IMR-90 (cell line): Measurements from ENCODE around the gene SLC3A2. TPM values are rescaled to one million over a fixed set of nuclear protein-coding genes. Genes with fewer than 3 reads are reported as not detected.

Experiments used
- ATAC-seq: fragments of 200-7000 bp; cut with Tn5 transposase; 2 replicates; pipeline ENCODE4 v1.9.1; 2020; ENCODE audit warnings: low read depth, mild to moderate bottlenecking, moderate library complexity
- BruUV-seq: library from RNA; stranded (reverse); fragments of 400-500 nt; replicated peaks from 2 replicates; lab custom pipeline; 2021; lab: Mats Ljungman, UMichigan
- CTCF ChIA-PET: fragments of 300-600 bp; formaldehyde crosslinking; extraction: SDS; loops from one replicate; lab custom pipeline; 2021; ENCODE audit warnings: antibody characterized with exemption; lab: Yijun Ruan, JAX
- POLR2A ChIA-PET: fragments of 300-600 bp; sonication (Branson Sonifier 250); formaldehyde crosslinking; loops from one replicate; lab custom pipeline; 2022; ENCODE audit warnings: antibody characterized with exemption; ENCODE audit not compliant: unreplicated experiment; lab: Charles Lee
- DNase-seq: peaks from one replicate; pipeline ENCODE4 v3.0.0; 2013
- H2AFZ ChIP-seq: replicated peaks from 2 replicates; pipeline ENCODE3; 2013; ENCODE audit warnings: low read length, mild to moderate bottlenecking; ENCODE audit not compliant: poor library complexity
- H2AK5ac ChIP-seq: 2 replicates; pipeline ENCODE4 v1.6.1; 2013; ENCODE audit warnings: low read depth, low read length, inconsistent platforms
- H2AK9ac ChIP-seq: replicated peaks from 2 replicates; pipeline ENCODE3; 2013; ENCODE audit warnings: mild to moderate bottlenecking, low read depth, low read length, moderate library complexity; ENCODE audit not compliant: poor library complexity
- H2BK120ac ChIP-seq: 2 replicates; pipeline ENCODE4 v1.6.1; 2013; ENCODE audit warnings: low read depth, low read length, inconsistent platforms
- H2BK15ac ChIP-seq: 3 replicates; pipeline ENCODE4 v1.6.1; 2013; ENCODE audit warnings: low read depth, low read length, inconsistent platforms
- H2BK20ac ChIP-seq: 2 replicates; pipeline ENCODE4 v1.6.1; 2013; ENCODE audit warnings: low read depth, mild to moderate bottlenecking, inconsistent platforms, low read length, moderate library complexity
- H2BK5ac ChIP-seq: 2 replicates; pipeline ENCODE4 v1.6.1; 2013; ENCODE audit warnings: mild to moderate bottlenecking, low read depth, low read length, inconsistent platforms; ENCODE audit not compliant: poor library complexity, severe bottlenecking
- H3K14ac ChIP-seq: replicated peaks from 2 replicates; pipeline ENCODE4 v1.6.1; 2013; ENCODE audit warnings: low read depth, low read length, inconsistent platforms
- H3K18ac ChIP-seq: 2 replicates; pipeline ENCODE4 v1.6.1; 2013; ENCODE audit warnings: low read depth, low read length, control low read depth
- H3K23ac ChIP-seq: 2 replicates; pipeline ENCODE4 v1.6.1; 2013; ENCODE audit warnings: low read depth, low read length, inconsistent platforms
- H3K27ac ChIP-seq: 2 replicates; pipeline ENCODE4 v1.5.1; 2013; ENCODE audit warnings: mild to moderate bottlenecking, control low read depth, low read length; ENCODE audit not compliant: insufficient read depth
- H3K27me3 ChIP-seq: 2 replicates; pipeline ENCODE4 v1.6.1; 2013; ENCODE audit warnings: low read length; ENCODE audit not compliant: control insufficient read depth, insufficient read depth
- H3K36me3 ChIP-seq: 2 replicates; pipeline ENCODE4 v1.6.1; 2013; ENCODE audit warnings: low read length, mixed read lengths; ENCODE audit not compliant: control insufficient read depth, insufficient read depth
- H3K4ac ChIP-seq: 2 replicates; pipeline ENCODE4 v1.6.1; 2013; ENCODE audit warnings: low read depth, low read length, inconsistent platforms
- H3K4me1 ChIP-seq: 2 replicates; pipeline ENCODE4 v1.6.1; 2013; ENCODE audit warnings: low read length, mixed read lengths; ENCODE audit not compliant: control insufficient read depth, insufficient read depth
- H3K4me2 ChIP-seq: 2 replicates; pipeline ENCODE4 v1.6.1; 2013; ENCODE audit warnings: low read depth, mild to moderate bottlenecking, control low read depth, low read length, moderate library complexity
- H3K4me3 ChIP-seq: 2 replicates; pipeline ENCODE4 v1.5.1; 2013; ENCODE audit warnings: low read depth, mild to moderate bottlenecking, control low read depth, low read length, moderate library complexity; ENCODE audit not compliant: insufficient read depth
- H3K56ac ChIP-seq: 2 replicates; pipeline ENCODE4 v1.6.1; 2013; ENCODE audit warnings: low read length, inconsistent platforms; ENCODE audit not compliant: insufficient read depth; ENCODE audit errors: extremely low read depth
- H3K79me1 ChIP-seq, 2 experiments: 2 replicates each; pipeline ENCODE4 v1.6.1; 2013; ENCODE audit warnings: low read length in 2 of 2, inconsistent platforms in 1 of 2, low read depth in 1 of 2
- H3K9ac ChIP-seq: 2 replicates; pipeline ENCODE4 v1.6.1; 2013; ENCODE audit warnings: low read depth, low read length, control low read depth
- H3K9me1 ChIP-seq: 2 replicates; pipeline ENCODE4 v1.6.1; 2013; ENCODE audit warnings: low read length, inconsistent platforms; ENCODE audit not compliant: insufficient read depth
- H3K9me3 ChIP-seq: 2 replicates; pipeline ENCODE4 v1.6.1; 2013; ENCODE audit warnings: low read length; ENCODE audit not compliant: control insufficient read depth, insufficient read depth
- H4K20me1 ChIP-seq: 2 replicates; pipeline ENCODE4 v1.6.1; 2013; ENCODE audit warnings: low read length, inconsistent platforms; ENCODE audit not compliant: insufficient read depth
- H4K5ac ChIP-seq: 2 replicates; pipeline ENCODE4 v1.6.1; 2013; ENCODE audit warnings: mild to moderate bottlenecking, low read depth, low read length, control low read depth
- H4K8ac ChIP-seq, 2 experiments: 2 replicates each; pipeline ENCODE4 v1.6.1; 2013; ENCODE audit warnings: low read depth in 2 of 2, low read length in 2 of 2, control low read depth in 1 of 2, inconsistent platforms in 1 of 2
- H4K91ac ChIP-seq: 2 replicates; pipeline ENCODE4 v1.6.1; 2013; ENCODE audit warnings: low read depth, low read length, inconsistent platforms; ENCODE audit not compliant: insufficient read depth
- MXI1 ChIP-seq: IDR thresholded peaks from 2 replicates; pipeline ENCODE4 v1.6.1; 2012; ENCODE audit warnings: low read depth, mild to moderate bottlenecking, low read length, moderate library complexity, borderline replicate concordance
- WGBS, 2 experiments: methylation state at CpG; one replicate each; pipeline versions ENCODE4 v1.1.5 to v1.1.7; 2013; ENCODE audit warnings: missing lambda C conversion rate in 2 of 2; ENCODE audit not compliant: insufficient read length in 1 of 2; ENCODE audit errors: extremely low coverage in 2 of 2; 5-methylcytosine and 5-hydroxymethylcytosine counted together
- dilution Hi-C: fragments of 300-500 bp; cut with HindIII; formaldehyde crosslinking; loops from one replicate; pipeline ENCODE4 v1.14.3; 2018; ENCODE audit warnings: low sequenced_read_pairs; ENCODE audit not compliant: unreplicated experiment
- in situ Hi-C: fragments of 300-500 bp; cut with MboI; formaldehyde crosslinking; loops from 3 replicates; pipeline ENCODE4 v1.14.3; 2019; ENCODE audit warnings: low sequenced_read_pairs, inconsistent platforms, mixed read lengths
- intact Hi-C: fragments of 100-400 bp; cut with micrococcal nuclease; formaldehyde crosslinking; loops from 2 replicates; pipeline ENCODE4 v1.10.0; 2022
- polyA plus RNA-seq, 3 experiments: library from polyadenylated mRNA; depleted of rRNA; stranded (reverse); fragments of >200 nt; gene quantifications; 2 replicates each; pipeline ENCODE4 v1.2.3, GENCODE V29; 2012; ENCODE audit warnings: low replicate concordance in 1 of 3
- total RNA-seq: library from RNA; depleted of rRNA; stranded (reverse); fragments of >200 nt; gene quantifications from 2 replicates; pipeline ENCODE4 v1.2.3, GENCODE V29; 2012

Gene SLC3A2
- total and polyA plus RNA-seq, 2 of the 4 experiments (the other 2 are of a cell fraction), result 140 to 239 TPM

DNA sequence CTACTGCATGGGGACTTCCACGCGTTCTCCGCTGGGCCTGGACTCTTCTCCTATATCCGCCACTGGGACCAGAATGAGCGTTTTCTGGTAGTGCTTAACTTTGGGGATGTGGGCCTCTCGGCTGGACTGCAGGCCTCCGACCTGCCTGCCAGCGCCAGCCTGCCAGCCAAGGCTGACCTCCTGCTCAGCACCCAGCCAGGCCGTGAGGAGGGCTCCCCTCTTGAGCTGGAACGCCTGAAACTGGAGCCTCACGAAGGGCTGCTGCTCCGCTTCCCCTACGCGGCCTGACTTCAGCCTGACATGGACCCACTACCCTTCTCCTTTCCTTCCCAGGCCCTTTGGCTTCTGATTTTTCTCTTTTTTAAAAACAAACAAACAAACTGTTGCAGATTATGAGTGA lies 7.7 kb downstream of the SLC3A2 start:
- Histone ChIP-seq H2AK9ac (no peak overlapping the region), H3K4me3 (no peak overlapping the region), H3K36me3 (peaks cover 61% of the 10 kb centered on the region), H3K23ac (no peak overlapping the region), H3K27me3 (no peaks in the 10 kb centered on the region), H3K9ac (no peak overlapping the region), H3K56ac (no peak overlapping the region), H4K91ac (no peak overlapping the region), H2BK20ac (no peak overlapping the region), H3K4ac (no peak overlapping the region), H4K8ac (no peak overlapping the region), H2AFZ (no peak overlapping the region), H2BK120ac (no peak overlapping the region), H3K27ac (no peak overlapping the region), H2AK5ac (no peak overlapping the region), H3K14ac (no peak overlapping the region), H3K9me3 (no peaks in the 10 kb centered on the region), H3K18ac (no peak overlapping the region), H4K20me1 (peaks cover 68% of the 10 kb centered on the region), H2BK5ac (no peak overlapping the region), H3K4me1 (peaks cover 17% of the 10 kb centered on the region; the same call in 1 of the 2 replicates), H2BK15ac (no peak overlapping the region), H3K4me2 (no peak overlapping the region), H3K9me1 (peaks cover 24% of the 10 kb centered on the region; the same call in 1 of the 2 replicates), H3K79me1 (peaks cover 25 to 59% of the 10 kb centered on the region in 2 experiments), H4K5ac (no peak overlapping the region)
- WGBS, 2 experiments, result 88% methylated on average over 11 of the region's 14 CpGs; no CpG with 5 or more reads in 1 of the 2 experiments
- ATAC-seq (no peak), DNase-seq (no peak)
- no TSS peak for BruUV-seq
- intact Hi-C loops (no loop called here), in situ Hi-C loops (loop anchor here (25.0 kb wide), 1 partner anchor 774 kb away; the partner anchor contains the start of gene ATL3), dilution Hi-C loops (no loop called here)
- ChIA-PET POLR2A (no interaction called here), CTCF (no interaction called here)
- no peak for TF ChIP-seq MXI1
